HK-2 (cell line): ENCODE data around the gene SGPL1.
"Not testable (repeated sequence)": the region's sequence is repeated elsewhere in the genome, so short reads cannot be mapped to it uniquely, and the experiment has no call there.

Source experiments
- DNase-seq: peaks from one replicate; pipeline ENCODE4 v3.0.0-alpha.2; 2018; ENCODE audit not compliant: unreplicated experiment

The SGPL1 gene, protein sequence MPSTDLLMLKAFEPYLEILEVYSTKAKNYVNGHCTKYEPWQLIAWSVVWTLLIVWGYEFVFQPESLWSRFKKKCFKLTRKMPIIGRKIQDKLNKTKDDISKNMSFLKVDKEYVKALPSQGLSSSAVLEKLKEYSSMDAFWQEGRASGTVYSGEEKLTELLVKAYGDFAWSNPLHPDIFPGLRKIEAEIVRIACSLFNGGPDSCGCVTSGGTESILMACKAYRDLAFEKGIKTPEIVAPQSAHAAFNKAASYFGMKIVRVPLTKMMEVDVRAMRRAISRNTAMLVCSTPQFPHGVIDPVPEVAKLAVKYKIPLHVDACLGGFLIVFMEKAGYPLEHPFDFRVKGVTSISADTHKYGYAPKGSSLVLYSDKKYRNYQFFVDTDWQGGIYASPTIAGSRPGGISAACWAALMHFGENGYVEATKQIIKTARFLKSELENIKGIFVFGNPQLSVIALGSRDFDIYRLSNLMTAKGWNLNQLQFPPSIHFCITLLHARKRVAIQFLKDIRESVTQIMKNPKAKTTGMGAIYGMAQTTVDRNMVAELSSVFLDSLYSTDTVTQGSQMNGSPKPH

GRCh38 chr10:70815504-70816219, at the start of gene SGPL1:
Gene SGPL1 (plus strand): TSS chr10:70815948. CDS start chr10:70816854, 906 bp downstream.
- DNase-seq, result peak; percentile 92

GRCh38 chr10:70768026-70768685, 47.6 kb upstream of the SGPL1 start:
- DNase-seq, result not testable (repeated sequence)

DNA sequence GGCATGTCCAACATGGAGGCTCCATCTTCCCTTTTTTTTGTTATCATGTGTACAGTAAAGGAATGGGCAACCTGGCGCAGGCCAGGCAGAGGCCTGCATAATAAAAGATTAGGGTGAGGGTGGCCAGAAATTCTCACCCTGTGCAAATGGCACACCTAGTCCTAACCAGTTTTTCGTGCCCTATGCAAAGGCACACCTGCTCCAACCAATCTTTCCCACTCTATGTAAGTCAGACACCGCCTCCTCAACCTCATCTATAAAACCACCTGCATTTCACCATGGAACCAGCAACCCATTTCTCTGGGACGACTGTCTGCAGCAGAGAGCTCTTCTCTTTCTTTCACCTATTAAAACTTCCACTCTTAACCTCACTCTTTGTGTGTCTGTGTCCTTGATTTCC, 46.6 kb upstream of the SGPL1 start:
- DNase-seq, result no peak

DNA sequence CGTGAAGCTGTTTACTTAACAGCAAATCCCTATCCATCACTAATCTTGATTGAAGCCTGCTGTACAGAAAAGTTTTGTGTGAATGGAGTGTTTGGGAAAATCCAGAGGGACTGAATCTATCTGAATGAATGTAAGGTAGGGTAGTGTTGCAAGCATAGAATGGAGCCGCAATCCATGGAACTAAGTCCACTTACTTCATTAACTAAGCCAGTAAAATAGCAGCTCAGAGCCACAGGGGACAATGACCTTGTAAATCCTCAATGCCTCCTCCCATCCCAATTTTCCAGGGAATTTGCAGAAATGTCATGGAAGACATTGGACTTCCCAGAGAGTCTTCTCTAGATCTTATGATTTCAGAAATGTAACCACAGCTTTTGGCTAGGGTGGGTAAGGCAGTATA, 45.7 kb upstream of the SGPL1 start:
- no peak for DNase-seq

DNA sequence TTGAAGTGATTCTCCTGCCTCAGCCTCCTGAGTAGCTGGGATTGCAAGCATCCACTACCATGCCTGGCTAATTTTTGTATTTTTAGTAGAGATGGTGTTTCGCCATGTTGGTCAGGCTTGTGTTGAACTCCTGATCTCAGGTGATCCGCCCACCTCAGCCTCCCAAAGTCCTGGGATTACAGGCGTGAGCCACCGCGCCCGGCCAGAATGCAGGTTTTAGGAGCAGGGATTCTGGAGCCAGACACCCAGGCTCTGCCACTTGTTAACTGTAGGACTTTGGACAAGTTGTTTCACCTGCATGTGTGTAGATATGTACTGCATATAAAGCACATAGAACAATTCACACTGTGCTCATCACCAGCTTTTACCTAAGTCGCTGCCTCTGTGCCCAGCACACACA, 45.2 kb upstream of the SGPL1 start:
- DNase-seq, result not testable (repeated sequence)

DNA sequence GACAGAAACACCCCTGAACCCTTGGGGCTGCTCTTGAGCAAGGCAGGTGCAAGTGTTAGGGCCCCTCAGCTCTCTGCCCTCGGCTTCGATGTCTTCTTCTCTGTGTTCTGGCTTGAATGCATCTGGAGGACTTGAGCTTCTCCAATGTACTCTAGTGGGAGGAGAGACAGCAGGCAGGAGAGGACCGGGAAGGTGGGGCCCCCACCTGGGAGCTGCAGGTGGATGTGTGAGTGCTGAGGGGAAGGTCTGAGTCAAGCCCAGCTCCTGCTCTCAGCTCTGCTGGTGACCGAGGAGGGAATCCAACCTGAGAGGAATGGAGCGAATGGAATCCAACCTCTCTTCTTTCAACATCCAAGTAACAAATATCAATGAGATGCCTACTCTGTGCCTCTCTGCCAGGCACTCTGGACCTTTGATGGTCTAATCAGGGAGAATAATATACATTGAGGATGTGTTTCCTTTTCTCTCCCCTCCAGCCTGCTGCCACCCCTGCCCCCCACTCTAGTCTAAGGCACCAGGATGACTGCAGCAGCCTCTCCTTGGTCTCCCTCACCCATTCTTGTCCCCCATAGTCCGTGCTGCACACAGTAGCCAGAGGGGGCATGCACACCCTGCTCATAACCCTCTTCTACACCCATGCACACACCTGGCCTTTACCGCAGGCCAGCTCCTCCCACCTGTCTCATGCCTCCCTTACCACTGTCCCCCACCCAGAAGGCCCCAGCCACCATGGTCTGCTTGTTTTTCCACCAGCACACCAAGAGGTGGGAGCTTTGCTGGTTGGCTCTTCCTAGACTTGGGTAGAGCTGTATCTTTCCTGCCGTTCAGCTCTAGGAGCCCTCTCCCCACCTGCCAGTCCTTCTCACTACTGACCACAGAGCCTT, 44.2 kb upstream of the SGPL1 start:
- no peak for DNase-seq

GRCh38 chr10:70772627-70773026, 43.1 kb upstream of the SGPL1 start:
- no peak for DNase-seq

DNA sequence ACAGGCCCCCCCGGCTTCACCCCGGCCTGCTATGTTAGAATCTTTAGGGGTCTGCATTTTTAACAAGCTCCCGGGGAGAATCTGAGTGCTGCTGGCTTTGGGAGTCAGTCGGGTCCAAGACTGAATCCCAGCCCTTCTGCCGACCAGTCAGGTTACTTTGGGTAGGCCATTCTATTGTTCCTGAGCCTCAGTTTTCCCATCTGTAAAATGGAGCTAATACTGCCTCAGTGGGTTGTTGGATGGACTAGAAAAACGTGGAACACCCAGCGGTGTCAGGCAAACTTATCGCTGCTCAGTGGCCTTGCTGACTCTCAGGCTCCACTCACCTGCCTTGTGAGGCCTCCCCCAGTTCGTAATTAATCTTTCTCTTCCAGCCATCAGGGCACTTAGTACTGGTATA, 42.3 kb upstream of the SGPL1 start:
- no peak for DNase-seq

- DNase-seq, result no peak
Measured at GRCh38 chr10:70773965-70774809, 41.6 kb upstream of the SGPL1 start.

GRCh38 chr10:70774810-70775678, 40.7 kb upstream of the SGPL1 start:
- no peak for DNase-seq

DNA sequence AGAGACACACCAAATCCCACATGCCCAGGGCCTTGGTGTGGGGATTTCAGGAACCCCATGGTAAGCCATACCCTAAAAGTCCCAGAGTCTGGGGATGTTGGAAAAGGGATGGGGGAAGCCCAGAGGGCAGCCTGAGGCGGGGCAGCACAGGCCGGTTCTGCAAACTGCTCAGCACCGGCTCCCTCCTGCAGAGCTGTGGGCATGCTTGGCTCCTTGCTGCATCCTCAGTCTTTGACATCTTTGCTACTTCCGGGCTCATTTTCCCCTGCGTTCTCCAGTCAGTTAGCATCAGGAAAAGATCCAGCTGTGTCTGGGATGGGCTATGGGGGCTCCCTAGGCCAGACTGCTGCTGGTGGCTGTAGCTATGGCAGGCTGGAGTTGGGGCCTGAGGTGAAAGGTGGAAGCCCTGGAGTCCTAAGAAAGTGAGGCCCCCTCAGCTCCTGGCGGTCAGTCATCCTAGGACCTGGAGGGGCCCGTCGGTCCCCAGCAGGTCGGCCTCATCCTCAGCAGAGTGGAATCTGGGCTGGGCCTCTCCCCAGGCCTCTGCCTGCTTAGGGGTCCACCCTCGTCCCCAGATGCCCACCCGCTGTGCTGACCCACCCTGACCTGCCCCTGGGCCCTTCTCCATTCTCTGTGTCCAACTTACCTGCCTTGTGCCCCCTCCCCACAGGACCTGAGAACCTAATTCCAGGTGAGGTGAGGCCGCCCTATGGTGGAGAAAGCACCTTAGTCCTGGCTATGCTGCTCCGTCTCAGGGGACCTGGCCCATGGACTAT, 39.9 kb upstream of the SGPL1 start:
- no peak for DNase-seq

- no peak for DNase-seq
Measured at GRCh38 chr10:70776455-70777005, 39.2 kb upstream of the SGPL1 start.

DNA sequence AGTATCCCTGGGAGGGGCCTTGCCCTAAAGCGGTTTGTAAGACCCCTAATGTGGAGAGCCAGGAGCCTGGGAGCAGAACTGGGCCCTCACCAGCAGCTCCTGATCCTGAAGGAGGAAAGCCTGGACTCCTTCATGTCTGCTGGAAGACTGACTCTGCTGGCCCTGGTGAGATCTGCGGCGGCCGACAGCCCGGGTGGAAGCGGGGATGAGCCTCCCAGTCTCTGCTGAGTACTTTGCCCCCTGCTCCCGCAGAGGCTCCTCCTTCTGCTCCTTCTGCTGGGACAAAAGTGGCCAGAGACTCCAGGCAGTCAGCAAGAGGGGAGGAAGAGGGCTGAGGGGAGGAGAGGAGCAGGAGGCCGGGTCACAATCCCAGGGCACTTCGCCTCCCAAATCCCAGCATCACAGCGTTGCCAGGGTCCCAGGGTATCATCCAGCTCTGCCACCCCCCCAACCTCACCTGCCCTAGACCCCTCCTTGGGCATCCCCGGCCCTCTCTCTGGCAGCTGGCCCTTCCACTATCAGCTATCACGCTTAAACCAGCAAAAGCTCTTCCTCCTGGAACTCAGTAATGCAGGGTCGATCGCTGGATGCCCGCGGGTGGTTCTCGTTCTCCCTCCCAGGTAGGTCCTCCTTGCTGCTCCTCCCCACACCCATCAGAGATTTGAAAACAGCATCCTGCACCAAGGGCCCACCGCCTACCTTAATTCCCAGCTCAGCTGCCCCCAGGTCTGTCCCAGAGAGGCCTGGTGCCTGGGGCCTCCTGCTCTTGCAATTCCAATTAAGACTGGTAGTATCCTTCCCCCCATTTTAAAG, 38.5 kb upstream of the SGPL1 start:
- DNase-seq, result no peak

GRCh38 chr10:70778267-70778924, 37.4 kb upstream of the SGPL1 start:
- no peak for DNase-seq

GRCh38 chr10:70779088-70779487, 36.7 kb upstream of the SGPL1 start:
- no peak for DNase-seq

DNA sequence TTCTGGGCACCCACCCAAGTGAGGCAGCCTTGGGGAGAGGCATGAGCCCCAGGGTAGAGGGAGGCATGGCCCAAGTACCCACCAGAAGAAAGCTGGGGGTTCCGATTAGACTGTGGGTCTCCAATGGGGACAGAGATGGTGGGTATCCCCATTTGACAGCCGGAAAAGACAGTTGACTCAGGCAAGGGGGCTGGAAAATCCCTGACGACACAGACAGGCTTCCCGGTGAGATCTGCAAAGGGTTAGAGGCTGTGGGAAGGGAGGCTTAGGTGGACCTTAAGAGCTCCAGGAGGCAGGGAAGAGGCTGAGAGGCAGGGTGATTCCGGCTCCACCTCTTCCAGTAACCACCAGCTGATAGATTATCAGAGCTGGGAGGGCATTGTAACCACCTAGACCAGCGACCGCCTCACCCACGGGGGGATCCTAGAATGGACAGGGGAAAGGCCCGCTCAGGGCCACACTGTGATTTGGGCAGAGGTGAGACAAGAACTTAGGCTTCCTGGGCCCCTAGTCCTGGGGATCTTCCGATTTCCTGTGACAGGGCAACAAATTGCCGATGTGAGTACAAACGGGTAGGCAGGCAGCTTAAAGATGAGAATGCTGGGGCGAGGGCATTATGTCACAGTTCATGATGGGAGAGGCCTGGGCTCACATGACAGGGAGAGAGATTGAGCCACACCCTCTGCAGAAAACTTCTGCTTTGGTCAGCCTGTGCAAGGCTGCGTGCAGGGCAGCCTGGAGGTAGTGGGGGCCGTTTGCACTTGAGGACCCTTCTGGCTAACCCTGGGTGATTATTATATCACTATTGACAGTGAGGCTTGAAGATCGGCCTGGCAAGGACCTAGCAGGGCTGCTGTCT, 36.0 kb upstream of the SGPL1 start:
- DNase-seq, result no peak
